Left lobe of liver (tissue), 2 donors: ENCODE measurements around the gene F9. TPM values are rescaled to one million over a fixed set of nuclear protein-coding genes. Genes with fewer than 3 reads are reported as not detected.
A peak's percentile ranks its signal among the peaks of the same experiment; 100 is the strongest.
"Not testable (repeated sequence)": the region's sequence is repeated elsewhere in the genome, so short reads cannot be mapped to it uniquely, and the experiment has no call there.

Experiments
- ATAC-seq: fragments of 200-7000 bp; cut with Tn5 transposase; one replicate; pipeline ENCODE4 v1.9.1; 2020; ENCODE audit warnings: mild to moderate bottlenecking, moderate library complexity
- DNase-seq: peaks from one replicate; pipeline ENCODE4 v3.0.0-alpha.2; 2020; ENCODE audit warnings: low spot score
- total RNA-seq: library from RNA; stranded (reverse); gene quantifications from one replicate; pipeline ENCODE4 v1.2.1, GENCODE V29; 2021
- donor health status: DM: no; HTN: no; CAD: no; lungs with moderate emphysema.
- donor health status: DM: no; HTN: yes; CAD: no.

Gene F9
- 380 TPM for total RNA-seq

DNA sequence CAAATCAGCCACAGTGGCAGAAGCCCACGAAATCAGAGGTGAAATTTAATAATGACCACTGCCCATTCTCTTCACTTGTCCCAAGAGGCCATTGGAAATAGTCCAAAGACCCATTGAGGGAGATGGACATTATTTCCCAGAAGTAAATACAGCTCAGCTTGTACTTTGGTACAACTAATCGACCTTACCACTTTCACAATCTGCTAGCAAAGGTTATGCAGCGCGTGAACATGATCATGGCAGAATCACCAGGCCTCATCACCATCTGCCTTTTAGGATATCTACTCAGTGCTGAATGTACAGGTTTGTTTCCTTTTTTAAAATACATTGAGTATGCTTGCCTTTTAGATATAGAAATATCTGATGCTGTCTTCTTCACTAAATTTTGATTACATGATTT lies at the start of gene F9:
Gene F9, plus strand, starts transcription at position 190 of the 400 bp plus-strand sequence. Its CDS starts 26 bp downstream, at position 216.
- ATAC-seq (peak; percentile 78), DNase-seq (peak; percentile 51)

DNA sequence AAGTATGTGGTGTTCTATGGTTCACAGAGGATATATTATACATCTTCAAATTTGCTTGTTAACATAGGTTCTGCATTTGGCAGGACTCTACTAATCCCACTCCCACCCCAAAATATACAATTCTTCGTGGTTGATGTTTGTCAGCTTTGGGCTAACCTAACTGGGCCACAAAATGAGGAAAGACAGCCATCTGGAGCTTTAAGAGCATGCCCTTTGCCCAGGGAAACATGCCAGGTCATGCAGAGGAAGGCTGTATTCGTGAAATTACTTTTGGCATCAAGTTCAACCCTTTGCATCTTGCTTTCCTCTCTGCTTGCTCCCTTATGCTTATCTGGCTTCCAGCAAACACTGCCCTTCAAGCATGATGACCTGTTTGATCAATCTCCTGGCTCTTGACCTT lies 46.8 kb upstream of the F9 start:
- DNase-seq, result peak; percentile 37
- ATAC-seq, result peak; percentile 65

DNA sequence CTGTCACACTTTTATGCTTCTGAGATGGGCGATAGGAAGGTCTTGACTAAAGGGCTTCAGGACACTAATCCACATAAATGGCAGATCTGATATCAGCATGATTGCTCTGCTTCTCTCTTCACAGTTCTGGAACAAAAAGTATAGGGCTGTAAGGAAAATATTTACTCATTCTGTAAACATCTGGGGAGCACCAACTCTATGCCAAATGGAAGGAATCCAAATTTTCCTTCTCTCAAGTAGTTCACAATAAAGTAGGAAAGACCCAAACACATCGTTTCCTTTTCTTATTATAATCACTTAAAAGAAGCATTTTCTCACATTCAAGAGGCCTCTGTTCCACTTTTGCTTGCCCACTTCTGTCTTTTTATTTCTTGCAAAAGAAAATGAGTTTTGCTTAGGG lies 45.9 kb upstream of the F9 start:
- DNase-seq (no peak), ATAC-seq (no peak)

DNA sequence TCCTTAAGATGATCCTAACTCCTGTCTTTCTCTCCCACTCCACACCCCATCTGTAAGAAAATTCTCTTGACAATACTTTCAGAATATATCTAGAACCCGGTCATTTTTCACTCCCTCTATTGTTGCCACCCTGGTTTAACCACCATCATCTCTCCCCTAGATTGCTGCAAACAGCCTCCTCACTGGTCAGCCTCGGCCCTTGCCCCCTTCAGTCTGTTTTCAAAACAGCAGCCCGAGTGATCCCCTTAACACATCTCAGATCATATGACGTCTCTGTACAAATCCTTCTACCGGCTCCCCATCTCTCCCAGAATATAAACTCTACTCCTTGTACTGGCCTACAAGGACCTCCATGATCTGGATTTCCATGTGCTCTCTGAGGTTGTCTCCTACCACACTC lies 35.2 kb upstream of the F9 start:
- DNase-seq, result no peak
- ATAC-seq, result no peak

DNA sequence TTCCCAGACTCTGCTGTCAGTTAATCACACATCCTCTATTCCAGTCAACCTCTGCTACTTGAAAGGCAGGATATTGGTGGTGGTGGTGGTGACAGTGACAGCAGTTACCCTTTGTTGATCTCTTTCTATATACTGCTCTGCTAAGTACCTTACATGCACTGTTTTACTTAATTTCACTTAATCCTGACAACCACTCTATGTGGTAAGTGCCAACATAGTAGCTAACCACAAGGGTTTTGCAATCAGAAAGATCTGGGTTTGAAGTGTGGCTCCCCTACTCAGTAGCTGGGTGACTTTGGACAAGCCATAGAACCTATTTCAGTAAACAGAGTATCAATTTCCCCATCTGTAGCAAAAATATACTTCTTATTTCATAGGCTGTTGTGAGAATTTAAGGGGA lies 24.2 kb upstream of the F9 start:
- ATAC-seq, result no peak
- DNase-seq, result no peak

DNA sequence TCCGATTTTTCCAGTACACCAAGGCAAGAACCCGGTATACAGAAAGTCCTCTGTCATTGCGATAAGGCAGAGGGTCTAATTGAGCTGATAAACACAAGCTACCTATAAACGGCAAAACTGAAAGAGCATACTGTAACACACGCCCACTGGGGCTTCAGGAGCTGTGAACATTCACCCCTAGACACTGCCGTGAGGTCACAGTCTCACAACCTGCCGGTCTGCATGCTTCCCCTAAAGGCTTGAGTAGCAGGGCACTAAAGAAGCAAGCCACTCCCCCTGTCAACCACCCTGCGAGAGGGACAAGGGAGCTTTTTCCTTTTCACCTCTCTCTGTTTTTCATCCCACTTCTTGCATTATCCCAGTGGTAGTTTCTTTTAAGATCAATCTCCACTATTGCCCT lies 22.4 kb upstream of the F9 start:
- ATAC-seq (no peak), DNase-seq (no peak)

DNA sequence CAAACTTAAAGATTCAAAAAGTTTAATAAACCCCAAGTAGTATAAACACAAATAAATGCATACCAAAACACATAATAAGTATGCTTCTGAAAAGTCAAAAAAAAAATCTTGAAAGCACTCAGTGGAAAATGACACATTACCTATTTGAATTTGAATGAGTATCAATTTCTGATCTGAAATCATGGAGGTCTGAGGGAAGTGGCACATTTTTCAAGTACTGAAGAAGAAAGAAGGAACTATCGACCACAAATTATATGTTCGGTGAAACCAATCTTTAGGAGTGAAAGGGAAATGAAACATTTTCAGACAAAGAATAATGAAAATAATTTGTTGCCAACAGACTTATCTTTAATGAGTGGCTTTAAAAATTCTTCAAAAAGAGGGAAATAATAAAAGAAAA lies 12.1 kb upstream of the F9 start:
- DNase-seq, result no peak
- ATAC-seq, result no peak

DNA sequence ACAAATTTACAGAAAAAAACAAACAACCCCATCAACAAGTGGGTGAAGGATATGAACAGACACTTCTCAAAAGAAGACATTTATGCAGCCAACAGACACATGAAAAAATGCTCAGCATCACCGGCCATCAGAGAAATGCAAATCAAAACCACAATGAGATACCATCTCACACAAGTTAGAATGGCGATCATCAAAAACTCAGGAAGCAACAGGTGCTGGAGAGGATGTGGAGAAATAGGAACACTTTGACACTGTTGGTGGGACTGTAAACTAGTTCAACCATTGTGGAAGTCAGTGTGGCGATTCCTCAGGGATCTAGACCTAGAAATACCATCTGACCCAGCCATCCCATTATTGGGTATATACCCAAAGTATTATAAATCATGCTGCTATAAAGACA lies 1.7 kb upstream of the F9 start:
- not testable (repeated sequence) for ATAC-seq, DNase-seq

DNA sequence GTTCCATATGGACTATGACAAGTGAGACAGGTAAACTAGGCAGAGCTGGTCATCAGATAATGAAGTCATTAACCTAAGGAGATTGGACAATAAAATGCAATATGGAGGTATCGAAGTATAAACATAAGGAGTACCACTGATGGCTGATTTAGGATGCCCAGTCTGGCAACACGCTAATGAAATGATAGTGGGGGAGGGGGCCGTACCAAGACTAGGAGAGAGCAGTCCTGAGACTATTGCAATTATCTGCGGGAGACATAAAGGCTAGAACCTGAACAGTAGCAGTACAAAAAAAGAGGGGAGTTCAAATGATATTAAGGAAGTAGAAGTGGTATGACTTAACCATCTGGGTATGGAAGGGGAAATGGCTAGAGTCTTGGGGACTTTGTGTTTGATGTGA lies 2.3 kb downstream of the F9 start:
- no peak for DNase-seq
- ATAC-seq, result peak; percentile 56

DNA sequence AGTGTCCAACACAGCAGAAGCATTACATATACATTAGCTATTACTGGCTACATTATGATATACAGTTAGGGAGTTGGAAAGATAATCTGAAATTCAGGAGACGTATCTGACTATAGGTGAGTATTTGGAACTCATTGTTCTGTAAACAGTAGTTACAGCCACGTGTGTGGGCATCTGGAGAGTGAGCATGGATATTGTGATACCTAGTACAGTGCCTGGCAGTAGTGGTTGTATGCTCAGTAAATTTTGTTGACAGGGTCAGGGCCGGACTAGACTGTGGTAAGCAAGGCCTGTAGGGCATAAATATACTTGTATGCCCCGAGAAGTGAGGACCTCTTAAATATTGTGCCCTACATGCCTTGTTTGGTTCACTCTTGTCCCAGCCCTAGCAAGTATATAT lies 2.9 kb downstream of the F9 start:
- peak; percentile 83 for ATAC-seq
- DNase-seq, result peak; percentile 49

DNA sequence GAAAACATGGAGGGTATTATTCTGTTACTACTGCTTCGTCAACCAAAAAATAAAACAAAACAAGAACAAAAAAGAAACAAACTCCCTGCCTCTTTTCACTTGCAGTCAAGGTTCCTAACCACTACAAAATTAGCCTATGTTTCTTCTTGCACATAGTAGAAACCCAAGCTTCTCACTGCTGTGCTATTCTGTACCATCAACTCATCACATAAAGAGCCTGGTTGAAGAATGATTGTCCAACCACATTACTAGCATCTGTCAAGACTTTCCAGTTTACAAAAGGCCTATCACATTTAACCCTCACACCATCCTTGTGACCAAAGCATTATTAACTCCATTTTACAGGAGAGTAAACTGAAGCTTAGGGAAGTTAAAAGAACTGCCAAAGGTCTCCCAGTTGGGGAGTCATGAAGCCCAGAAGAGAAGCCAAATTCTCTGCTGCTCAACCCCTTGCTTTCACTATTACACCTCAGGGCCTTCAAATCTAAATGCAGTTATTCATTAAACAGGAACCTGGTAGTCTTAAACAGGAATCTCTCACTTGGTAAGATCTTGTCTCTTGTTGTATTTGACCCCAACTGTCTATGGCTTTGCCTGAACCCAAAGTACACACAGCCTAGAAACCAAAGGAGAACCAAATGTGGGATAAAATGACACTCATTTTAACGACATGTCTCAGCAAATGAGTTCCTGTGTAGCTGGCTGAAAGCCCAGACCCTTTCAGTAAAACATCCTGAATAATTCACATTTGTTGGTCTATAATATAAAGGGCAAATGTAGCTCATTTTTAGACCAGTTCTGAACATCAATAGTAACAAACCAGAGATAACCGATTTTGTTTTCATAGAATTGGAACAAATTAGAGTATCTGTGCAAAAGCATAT lies 8.6 kb downstream of the F9 start:
- DNase-seq (no peak), ATAC-seq (peak; percentile 21)

DNA sequence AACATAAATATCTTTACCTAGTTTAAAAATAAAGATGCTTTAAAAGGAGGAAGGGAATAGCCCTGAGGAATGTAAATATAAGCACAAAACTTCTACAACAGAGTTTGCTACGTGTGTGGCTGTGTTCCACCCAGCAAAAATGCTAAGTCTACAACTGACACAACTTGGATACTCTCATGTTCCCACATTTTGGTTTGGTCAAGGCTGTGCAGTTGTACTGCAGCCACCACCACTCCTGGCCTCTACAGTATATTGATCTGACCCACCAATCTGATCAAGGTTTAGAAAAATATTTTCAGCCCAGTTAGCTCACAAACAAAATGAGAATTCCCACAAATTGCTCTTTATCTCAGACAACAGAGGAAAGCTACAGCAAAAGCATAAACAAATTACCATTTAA lies 12.1 kb downstream of the F9 start:
- DNase-seq (peak; percentile 49), ATAC-seq (peak; percentile 62)

DNA sequence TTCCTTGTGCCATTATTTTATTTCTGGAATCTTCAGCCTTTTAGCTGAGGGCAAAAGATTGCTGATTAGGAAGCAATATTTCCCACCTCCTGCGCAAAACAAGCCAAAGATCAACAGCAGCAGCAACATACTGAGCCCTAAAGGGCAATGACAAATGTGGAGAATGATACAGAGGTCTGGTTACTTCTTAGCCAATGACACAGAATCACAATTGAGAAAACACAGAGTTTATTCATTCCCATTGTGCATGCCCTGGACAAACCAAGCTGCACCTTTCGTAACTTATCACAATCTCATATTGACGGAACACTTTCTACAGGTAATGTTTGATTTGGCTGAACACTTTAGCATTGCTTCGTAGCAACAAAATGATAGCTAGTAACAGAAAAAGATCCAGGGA lies 13.4 kb downstream of the F9 start:
- DNase-seq (peak; percentile 48), ATAC-seq (peak; percentile 82)

DNA sequence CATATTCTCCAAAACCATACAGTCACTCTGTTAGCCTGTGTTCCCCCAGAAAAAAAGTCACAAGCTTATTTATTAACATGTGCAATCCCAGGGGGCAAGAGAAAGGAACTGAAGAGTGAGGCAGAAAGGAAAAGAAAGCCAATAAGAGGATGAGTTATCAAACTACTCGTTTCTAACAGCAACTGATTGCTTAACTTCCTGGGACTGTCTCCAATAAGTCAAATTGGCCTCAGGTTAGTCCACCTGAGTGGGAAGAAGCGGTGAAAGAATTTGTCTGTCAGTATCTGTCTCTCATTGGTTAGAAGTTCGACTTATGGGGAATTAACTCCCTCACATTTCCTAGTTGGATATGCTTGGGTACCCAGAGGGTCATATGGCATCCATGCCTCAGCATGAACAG lies 14.1 kb downstream of the F9 start:
- ATAC-seq (peak; percentile 42), DNase-seq (no peak)

DNA sequence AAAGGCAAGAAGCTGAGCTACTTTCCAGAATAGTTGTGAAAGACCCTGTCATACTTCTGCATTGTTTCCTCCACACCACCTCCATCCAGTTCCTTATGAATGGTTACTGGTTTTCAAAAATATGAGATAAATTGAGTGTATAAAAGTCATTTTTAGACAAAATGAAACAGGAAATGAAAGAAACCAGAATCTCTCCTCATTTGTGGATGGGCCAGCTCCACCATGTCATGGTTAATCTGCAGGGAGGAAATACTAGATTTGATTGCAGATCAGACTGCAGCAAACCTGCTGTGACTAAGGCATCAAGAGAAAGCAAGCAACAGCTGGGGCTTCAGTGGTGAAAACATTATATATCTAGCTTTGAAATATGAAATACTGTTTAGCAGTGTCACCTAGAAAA lies 23.8 kb downstream of the F9 start:
- DNase-seq (no peak), ATAC-seq (no peak)

DNA sequence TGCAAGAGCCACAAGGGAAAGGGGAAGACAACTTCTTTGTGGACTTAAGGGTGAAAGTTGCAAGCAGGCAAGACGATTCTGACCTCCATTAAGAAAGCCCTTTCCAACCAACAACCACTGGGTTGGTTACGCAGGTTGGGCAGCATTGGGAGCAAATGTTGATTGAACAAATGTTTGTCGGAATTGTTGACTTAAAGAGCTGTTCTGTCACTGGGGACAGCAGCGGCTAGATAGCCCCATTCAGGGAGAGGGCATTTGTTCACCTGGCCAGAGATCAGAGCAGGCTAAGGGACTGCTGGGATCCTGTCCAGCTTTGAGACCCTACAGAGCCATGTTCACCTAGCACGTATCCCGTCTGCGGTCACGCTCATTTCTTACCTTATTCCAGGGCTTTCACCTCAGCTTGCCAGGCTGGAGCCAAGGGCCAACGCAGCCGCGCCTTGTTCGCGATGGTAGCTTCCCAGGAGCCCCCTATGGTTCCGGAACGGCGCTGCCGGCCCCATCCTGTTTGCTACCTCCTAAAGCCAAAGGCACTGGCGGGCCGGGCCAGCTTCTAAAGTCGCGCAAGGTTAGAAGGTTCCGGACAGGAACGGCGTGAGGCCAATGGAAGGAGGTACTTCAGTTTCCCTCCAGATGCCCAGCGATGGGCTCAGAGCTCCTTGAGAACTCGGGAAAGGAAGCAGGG lies 24.6 kb downstream of the F9 start:
- ATAC-seq, result peak; percentile 58

DNA sequence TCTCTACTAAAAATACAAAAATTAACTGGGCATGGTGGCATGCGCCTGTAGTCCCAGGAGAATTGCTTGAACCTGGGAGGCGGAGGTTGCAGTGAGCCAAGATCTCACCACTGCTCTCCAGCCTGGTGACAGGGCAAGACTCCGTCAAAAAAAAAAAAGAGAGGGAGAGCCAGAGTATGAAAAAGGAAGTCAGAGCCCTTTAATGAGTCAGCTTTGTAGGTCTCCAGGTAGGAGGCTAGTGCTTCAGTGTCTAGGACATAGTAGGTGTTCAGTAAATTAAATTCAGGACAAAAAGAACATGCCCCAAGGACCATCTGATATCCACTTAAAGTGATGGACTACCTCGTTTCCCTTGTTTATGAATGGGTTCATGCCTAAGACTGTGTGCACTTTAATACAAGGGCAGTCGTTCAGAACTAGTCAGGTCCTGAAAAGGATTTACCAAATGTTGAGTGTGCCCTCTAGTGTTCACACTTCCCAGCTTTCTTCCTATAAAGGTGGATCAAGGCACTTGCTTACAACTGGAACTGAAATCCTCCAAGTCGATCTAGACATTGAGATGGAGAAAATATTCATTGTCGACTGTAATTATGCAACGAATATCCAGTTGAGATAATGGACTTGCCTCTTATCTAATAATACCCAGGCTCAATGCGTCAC lies 29.0 kb downstream of the F9 start:
- ATAC-seq (peak; percentile 83), DNase-seq (no peak)

More for the DNA sequence above, 24.6 kb downstream of the F9 start:
- no peak for DNase-seq

DNA sequence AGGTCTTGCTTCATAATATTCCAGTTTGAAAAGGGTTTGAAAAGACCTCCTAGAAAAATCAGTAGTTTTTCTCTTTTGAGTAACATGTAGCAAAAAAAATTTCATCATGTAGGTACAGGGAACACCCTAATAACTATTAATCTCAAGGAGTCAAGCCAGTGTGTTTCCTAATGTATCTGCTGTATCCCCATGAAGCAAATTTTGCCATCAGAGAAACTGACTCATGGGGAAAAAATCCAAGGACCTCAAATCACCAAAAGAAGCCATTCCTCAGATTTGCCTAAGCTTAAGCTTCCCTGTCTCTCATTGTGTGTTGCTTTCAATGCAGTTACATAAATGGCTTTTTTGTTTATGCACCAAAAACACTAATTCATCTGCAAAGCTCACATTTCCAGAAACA lies 29.7 kb downstream of the F9 start:
- ATAC-seq (no peak), DNase-seq (no peak)

DNA sequence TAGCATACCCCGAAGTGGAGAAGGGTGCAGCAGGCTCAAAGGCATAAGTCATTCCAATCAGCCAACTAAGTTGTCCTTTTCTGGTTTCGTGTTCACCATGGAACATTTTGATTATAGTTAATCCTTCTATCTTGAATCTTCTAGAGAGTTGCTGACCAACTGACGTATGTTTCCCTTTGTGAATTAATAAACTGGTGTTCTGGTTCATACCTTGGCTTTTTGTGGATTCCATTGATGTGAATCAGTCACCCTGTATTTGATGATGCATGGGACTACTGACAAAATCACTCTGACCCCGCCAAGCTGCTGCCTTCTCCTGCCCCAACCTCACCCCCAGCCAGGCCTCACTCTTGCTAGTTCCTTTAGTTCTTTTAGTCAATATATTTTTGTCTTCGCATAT lies 32.7 kb downstream of the F9 start:
- no peak for DNase-seq
- ATAC-seq, result no peak

DNA sequence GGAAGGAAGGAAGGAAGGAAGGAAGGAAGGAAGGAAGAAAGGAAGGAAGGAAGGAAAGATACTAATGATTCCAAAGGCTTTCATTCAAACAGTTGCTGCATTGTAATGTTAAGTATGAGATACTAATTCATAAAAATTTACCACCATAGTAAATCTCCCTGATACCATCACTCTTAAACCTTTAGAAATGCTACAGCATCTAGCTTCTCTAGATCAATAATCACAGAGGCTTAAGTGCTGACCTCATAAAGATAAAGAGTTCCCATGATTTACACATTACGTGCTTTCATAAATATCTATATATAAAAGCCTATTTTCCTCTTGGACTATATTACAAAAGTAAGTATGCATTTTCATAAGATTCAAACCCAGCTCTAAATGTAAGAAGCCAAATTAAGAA lies 36.4 kb downstream of the F9 start:
- no peak for ATAC-seq
- no peak for DNase-seq

DNA sequence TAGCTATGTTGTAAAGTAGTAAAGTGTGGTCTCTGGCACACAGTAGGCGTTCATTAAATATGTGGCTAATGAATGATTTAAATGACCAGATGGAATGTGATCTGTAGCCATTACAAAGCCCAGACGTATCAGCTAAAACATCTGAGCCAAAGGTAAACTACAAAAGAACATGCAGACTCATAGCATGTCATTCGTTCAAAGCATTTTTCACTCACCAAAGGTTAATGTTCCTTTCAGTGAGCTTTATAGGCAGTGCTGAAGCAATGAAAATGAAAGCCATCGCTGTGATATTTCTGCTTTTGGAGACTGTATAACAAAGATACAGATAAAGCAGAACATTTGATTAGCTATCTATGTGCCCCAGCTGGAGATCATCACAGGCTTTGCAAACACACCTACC lies 50.5 kb downstream of the F9 start:
- DNase-seq, result no peak

DNA sequence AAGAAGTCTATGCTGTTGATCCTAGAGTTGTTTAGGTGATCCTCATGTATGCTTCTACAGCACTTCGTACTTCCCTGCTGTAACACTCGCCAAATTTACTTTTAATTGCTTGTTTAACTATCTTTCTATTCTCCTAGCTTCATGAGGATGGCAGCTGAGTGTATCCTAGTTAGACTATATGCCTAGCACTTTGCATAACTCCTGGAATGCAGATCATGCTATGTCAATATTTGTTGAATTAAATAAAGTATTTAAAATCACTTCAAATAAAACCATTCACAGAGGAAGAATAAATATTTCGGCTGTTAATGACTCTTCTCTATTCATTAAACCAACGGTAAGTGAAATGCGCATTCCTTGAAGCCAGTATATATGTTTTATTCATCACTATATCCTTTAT lies 55.1 kb downstream of the F9 start:
- ATAC-seq, result no peak

More for the DNA sequence above, 50.5 kb downstream of the F9 start:
- no peak for ATAC-seq

More for the DNA sequence above, 55.1 kb downstream of the F9 start:
- no peak for DNase-seq
